A673 (cell line): ENCODE measurements around the gene GRIPAP1. TPM values are rescaled to one million over a fixed set of nuclear protein-coding genes. Genes with fewer than 3 reads are reported as not detected.
A peak's percentile ranks its signal among the peaks of the same experiment; 100 is the strongest.

ENCODE experiments used
- BruUV-seq: library from RNA; stranded (reverse); fragments of 400-500 nt; replicated peaks from 2 replicates; lab custom pipeline; 2021; lab: Mats Ljungman, UMichigan
- CTCF ChIA-PET: fragments of 300-600 bp; sonication (Branson Sonifier 250); formaldehyde crosslinking; loops from one replicate; lab custom pipeline; 2022; ENCODE audit warnings: antibody characterized with exemption; lab: Charles Lee
- POLR2A ChIA-PET: fragments of 300-600 bp; sonication (Branson Sonifier 250); formaldehyde crosslinking; loops from one replicate; lab custom pipeline; 2022; ENCODE audit warnings: antibody characterized with exemption; ENCODE audit not compliant: low non-redundant PET; lab: Charles Lee
- DNase-seq: peaks from one replicate; pipeline ENCODE4 v3.0.0-alpha.2; 2015; ENCODE audit warnings: low spot score
- H3K27ac ChIP-seq: fragments of 200-600 bp; sonication (generic); 2 replicates; pipeline ENCODE4 v1.5.1; 2016; ENCODE audit warnings: mixed run types, low read depth, mild to moderate bottlenecking, mixed read lengths, antibody characterized with exemption, low read length; ENCODE audit not compliant: poor library complexity, severe bottlenecking
- H3K27me3 ChIP-seq: fragments of 200-600 bp; sonication (generic); replicated peaks from 2 replicates; pipeline ENCODE4 v1.6.1; 2017; ENCODE audit warnings: mixed run types, low read depth, mild to moderate bottlenecking, mixed read lengths, antibody characterized with exemption, low read length; ENCODE audit not compliant: insufficient read depth, poor library complexity
- H3K36me3 ChIP-seq: fragments of 200-600 bp; sonication (generic); 2 replicates; pipeline ENCODE4 v1.6.1; 2016; ENCODE audit warnings: mixed run types, mild to moderate bottlenecking, mixed read lengths, antibody characterized with exemption, low read length; ENCODE audit not compliant: insufficient read depth, poor library complexity, severe bottlenecking
- H3K4me1 ChIP-seq: fragments of 200-600 bp; sonication (generic); 2 replicates; pipeline ENCODE4 v1.6.1; 2017; ENCODE audit warnings: mixed run types, mild to moderate bottlenecking, mixed read lengths, antibody characterized with exemption, low read length; ENCODE audit not compliant: insufficient read depth, poor library complexity, severe bottlenecking
- H3K4me3 ChIP-seq: fragments of 200-600 bp; sonication (generic); 2 replicates; pipeline ENCODE4 v1.5.1; 2016; ENCODE audit warnings: low read depth, mixed run types, mild to moderate bottlenecking, mixed read lengths, low read length; ENCODE audit not compliant: poor library complexity, severe bottlenecking
- H3K9me3 ChIP-seq: fragments of 200-600 bp; sonication (generic); 2 replicates; pipeline ENCODE4 v1.6.1; 2016; ENCODE audit warnings: mixed run types, low read depth, mild to moderate bottlenecking, mixed read lengths, antibody characterized with exemption, low read length; ENCODE audit not compliant: poor library complexity, severe bottlenecking
- CTCF ChIP-seq: fragments of 300-800, 200-600 bp; sonication (generic); conservative IDR thresholded peaks from 2 replicates; pipeline ENCODE4 v1.5.1; 2017; ENCODE audit warnings: low read depth, mild to moderate bottlenecking, antibody characterized with exemption, low read length, moderate library complexity, mixed read lengths
- EZH2 ChIP-seq: fragments of 200-600 bp; sonication (generic); IDR thresholded peaks from 2 replicates; pipeline ENCODE4 v1.6.1; 2017; ENCODE audit warnings: borderline replicate concordance, low read depth, mild to moderate bottlenecking, mixed read lengths, antibody characterized with exemption, low read length; ENCODE audit not compliant: poor library complexity, severe bottlenecking
- intact Hi-C: fragments of 100-400 bp; cut with micrococcal nuclease; formaldehyde crosslinking; loops from one replicate; pipeline ENCODE4 v1.10.0; 2022; ENCODE audit not compliant: unreplicated experiment
- total RNA-seq: library from RNA; stranded (reverse); gene quantifications from 2 replicates; pipeline ENCODE4 v1.2.3, GENCODE V29; 2021

GRIPAP1 gene
- total RNA-seq, 1 experiment from 2014 or later, result 64.0 TPM

- intact Hi-C loops, result no loop called here
- no peak for DNase-seq
- CTCF ChIA-PET, result no interaction called here
- Histone ChIP-seq H3K4me1 (no peaks in the 10 kb centered on the region), H3K4me3 (peak overlapping the region; percentile 66), H3K27me3 (no peaks in the 10 kb centered on the region), H3K27ac (no peak overlapping the region), H3K36me3 (peaks cover 17% of the 10 kb centered on the region), H3K9me3 (no peaks in the 10 kb centered on the region)
- no TSS peak for BruUV-seq
- TF ChIP-seq EZH2 (no peak), CTCF (no peak)
- POLR2A ChIA-PET, result no interaction called here
Measured at GRCh38 chrX:49000636-49001035, 1.4 kb downstream of the GRIPAP1 start.

DNA sequence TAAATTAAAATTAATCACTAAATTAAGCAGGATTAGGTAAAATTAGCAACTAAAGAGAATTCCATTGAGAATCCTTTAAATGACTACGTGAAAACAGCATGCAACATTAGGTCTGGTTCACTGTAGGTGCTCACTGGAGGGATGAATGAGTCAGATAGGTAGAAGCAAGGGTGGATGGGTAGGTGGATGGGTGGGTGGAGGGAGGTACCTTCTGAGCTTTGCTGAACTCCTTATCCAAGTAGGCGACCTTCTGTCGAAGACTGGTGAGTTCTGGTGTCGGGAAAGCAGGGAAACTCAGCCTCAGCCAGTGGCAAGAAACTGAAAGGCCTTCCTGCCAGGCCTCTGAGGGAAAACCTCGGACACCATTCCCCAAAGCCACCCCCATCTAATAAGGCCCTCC is 3.0 kb downstream of the GRIPAP1 start:
- Histone ChIP-seq H3K36me3 (peaks cover 17% of the 10 kb centered on the region), H3K9me3 (no peaks in the 10 kb centered on the region), H3K27me3 (no peaks in the 10 kb centered on the region), H3K27ac (no peak overlapping the region), H3K4me1 (no peaks in the 10 kb centered on the region), H3K4me3 (no peak overlapping the region)
- CTCF ChIA-PET, result no interaction called here
- intact Hi-C loops, result no loop called here
- TF ChIP-seq EZH2 (no peak), CTCF (no peak)
- POLR2A ChIA-PET, result no interaction called here
- BruUV-seq, result no TSS peak
- no peak for DNase-seq

- Histone ChIP-seq H3K4me1 (no peaks in the 10 kb centered on the region), H3K36me3 (peaks cover 17% of the 10 kb centered on the region), H3K4me3 (no peak overlapping the region), H3K27me3 (no peaks in the 10 kb centered on the region), H3K9me3 (no peaks in the 10 kb centered on the region), H3K27ac (no peak overlapping the region)
- TF ChIP-seq EZH2, result no peak
- no peak for TF ChIP-seq CTCF
- intact Hi-C loops, result no loop called here
- no TSS peak for BruUV-seq
- POLR2A ChIA-PET, result interaction anchor here (0.6 kb wide), 1 partner anchor 432 kb away, joined by 4 read pairs; no protein-coding TSS in a partner anchor
- CTCF ChIA-PET, result no interaction called here
- DNase-seq, result no peak
Measured at GRCh38 chrX:48998391-48998790, 3.7 kb downstream of the GRIPAP1 start.
